HG03521 (cell line): Measurements from ENCODE around the gene CCS.
"Not testable (repeated sequence)": the region's sequence is repeated elsewhere in the genome, so short reads cannot be mapped to it uniquely, and the experiment has no call there.

Experiments
- ATAC-seq: cut with Tn5 transposase; IDR thresholded peaks from one replicate; pipeline ENCODE4 v1.9.1; 2021; ENCODE audit warnings: mild to moderate bottlenecking, moderate library complexity; ENCODE audit not compliant: unreplicated experiment

The CCS gene

GRCh38 chr11:66589996-66590675 lies 2.8 kb upstream of the CCS start:
- ATAC-seq: no peak

- ATAC-seq: no peak
These were observed 1.8 kb upstream of the CCS start for GRCh38 chr11:66591175-66591574.

GRCh38 chr11:66593303-66593635 lies 284 bp downstream of the CCS start:
- no peak for ATAC-seq

GRCh38 chr11:66593650-66594049 lies 665 bp downstream of the CCS start:
- ATAC-seq: no peak

- ATAC-seq: no peak
These were observed 2.4 kb downstream of the CCS start for GRCh38 chr11:66595245-66595904.

GRCh38 chr11:66598993-66599392 lies 6.0 kb downstream of the CCS start:
- no peak for ATAC-seq

- no peak for ATAC-seq
These were observed 7.2 kb downstream of the CCS start for GRCh38 chr11:66600219-66600618.

- ATAC-seq: no peak
These were observed 7.7 kb downstream of the CCS start for GRCh38 chr11:66600631-66601233.

GRCh38 chr11:66603072-66603471 lies 10.1 kb downstream of the CCS start:
- ATAC-seq: no peak

- ATAC-seq: no peak
These were observed 11.2 kb downstream of the CCS start for GRCh38 chr11:66604155-66604554.

- not testable (repeated sequence) for ATAC-seq
These were observed 13.6 kb downstream of the CCS start for GRCh38 chr11:66606608-66607007.

- no peak for ATAC-seq
These were observed 14.3 kb downstream of the CCS start for GRCh38 chr11:66607126-66607834.

GRCh38 chr11:66609721-66610617 lies 17.0 kb downstream of the CCS start:
- no peak for ATAC-seq

GRCh38 chr11:66612458-66612857 lies 19.5 kb downstream of the CCS start:
- ATAC-seq: no peak

GRCh38 chr11:66614073-66614472 lies 21.1 kb downstream of the CCS start:
- ATAC-seq: no peak

GRCh38 chr11:66616379-66617154 lies 23.6 kb downstream of the CCS start, which contains the start of gene RBM14:
Gene RBM14 (plus strand): TSS chr11:66616630. CDS start chr11:66616721, 91 bp downstream.
- peak; percentile 94 for ATAC-seq

- no peak for ATAC-seq
These were observed 24.3 kb downstream of the CCS start for GRCh38 chr11:66617155-66617834.

GRCh38 chr11:66619080-66619554 lies 26.1 kb downstream of the CCS start:
- ATAC-seq: no peak

- no peak for ATAC-seq
These were observed 31.5 kb downstream of the CCS start for GRCh38 chr11:66624450-66624849.
